NCI-H146 (cell line): ENCODE results near the gene CES4A.

Source experiments
- DNase-seq: peaks from one replicate; lab custom pipeline; 2025; lab: John Stamatoyannopoulos, UW

Gene CES4A

GRCh38 chr16:67053767-67054334, 65.5 kb downstream of the CES4A start:
- no peak for DNase-seq

GRCh38 chr16:67054901-67055300, 66.5 kb downstream of the CES4A start:
- no peak for DNase-seq

GRCh38 chr16:67055712-67056487, 67.5 kb downstream of the CES4A start:
- DNase-seq: no peak
